GM23338 (cell line): ENCODE results near the gene ZNF679. TPM values are rescaled to one million over a fixed set of nuclear protein-coding genes. Genes with fewer than 3 reads are reported as not detected.

Experiments used
- ATAC-seq: fragments of 200-7000 bp; cut with Tn5 transposase; 3 replicates; pipeline ENCODE4 v1.9.1; 2020
- DNase-seq: peaks from one replicate; pipeline ENCODE4 v3.0.0-alpha.2; 2015; ENCODE audit warnings: low spot score
- H2AFZ ChIP-seq: fragments of 200-600 bp; sonication (generic); 2 replicates; pipeline ENCODE4 v1.8.0; 2016; ENCODE audit warnings: antibody characterized with exemption, mild to moderate bottlenecking, moderate library complexity
- H3F3A ChIP-seq: fragments of 200-600 bp; sonication (generic); replicated peaks from 2 replicates; pipeline ENCODE4 v1.8.0; 2017; ENCODE audit warnings: antibody characterized with exemption, mixed run types, low read depth
- H3K27ac ChIP-seq: fragments of 200-600 bp; sonication (generic); 2 replicates; pipeline ENCODE4 v1.6.1; 2016; ENCODE audit warnings: low read depth
- H3K27me3 ChIP-seq: fragments of 200-600 bp; sonication (generic); 2 replicates; pipeline ENCODE4 v1.8.0; 2016; ENCODE audit warnings: mild to moderate bottlenecking, mixed run types, moderate library complexity; ENCODE audit not compliant: insufficient read depth
- H3K36me3 ChIP-seq: fragments of 200-600 bp; sonication (generic); 2 replicates; pipeline ENCODE4 v1.8.0; 2016; ENCODE audit warnings: mild to moderate bottlenecking; ENCODE audit not compliant: insufficient read depth
- H3K4me1 ChIP-seq: fragments of 200-600 bp; sonication (generic); 2 replicates; pipeline ENCODE4 v1.8.0; 2016; ENCODE audit warnings: mild to moderate bottlenecking, moderate library complexity; ENCODE audit not compliant: insufficient read depth
- H3K4me2 ChIP-seq: fragments of 200-600 bp; sonication (generic); 2 replicates; pipeline ENCODE4 v1.7.1; 2017; ENCODE audit warnings: mixed run types
- H3K4me3 ChIP-seq: fragments of 200-600 bp; sonication (generic); 2 replicates; pipeline ENCODE4 v1.6.1; 2016; ENCODE audit warnings: mixed run types
- H3K79me2 ChIP-seq: fragments of 200-600 bp; sonication (generic); replicated peaks from 2 replicates; pipeline ENCODE4 v1.8.0; 2017; ENCODE audit warnings: mild to moderate bottlenecking; ENCODE audit not compliant: insufficient read depth
- H3K9me2 ChIP-seq: fragments of 200-600 bp; sonication (generic); 2 replicates; pipeline ENCODE4 v1.8.0; 2017; ENCODE audit not compliant: insufficient read depth
- H4K20me1 ChIP-seq: fragments of 200-600 bp; sonication (generic); replicated peaks from 2 replicates; pipeline ENCODE4 v1.8.0; 2017; ENCODE audit warnings: mild to moderate bottlenecking; ENCODE audit not compliant: insufficient read depth
- H3K27ac Mint-ChIP-seq: 2 replicates; pipeline ENCODE4 v1.8.0; 2020; ENCODE audit warnings: inconsistent platforms, mild to moderate bottlenecking, moderate library complexity, mixed read lengths
- H3K27me3 Mint-ChIP-seq: 3 replicates; pipeline ENCODE4 v1.8.0; 2022; ENCODE audit warnings: low read depth, mild to moderate bottlenecking, moderate library complexity, mixed read lengths, inconsistent platforms; ENCODE audit not compliant: insufficient read depth, poor library complexity
- H3K36me3 Mint-ChIP-seq: 3 replicates; pipeline ENCODE4 v1.8.0; 2021; ENCODE audit warnings: low read depth, mild to moderate bottlenecking, inconsistent platforms, moderate library complexity, mixed read lengths
- H3K4me1 Mint-ChIP-seq: 3 replicates; pipeline ENCODE4 v1.8.0; 2020; ENCODE audit warnings: mild to moderate bottlenecking, inconsistent platforms, mixed read lengths
- H3K4me3 Mint-ChIP-seq: 3 replicates; pipeline ENCODE4 v1.8.0; 2021; ENCODE audit warnings: moderate library complexity, mild to moderate bottlenecking, inconsistent platforms, mixed read lengths
- H3K9me3 Mint-ChIP-seq: 3 replicates; pipeline ENCODE4 v1.8.0; 2020; ENCODE audit warnings: moderate library complexity, mild to moderate bottlenecking, inconsistent platforms, mixed read lengths
- CREB1 ChIP-seq: fragments of 250-450 bp; sonication (Bioruptor Pico); IDR thresholded peaks from 2 replicates; pipeline ENCODE4 v1.5.0; 2020; ENCODE audit warnings: low read depth, mild to moderate bottlenecking, moderate library complexity
- CTCF ChIP-seq, 2 experiments: fragments of 200-600 bp in 1 of 2; sonication (generic) in 1 of 2; conservative IDR thresholded peaks; 2 replicates each; pipeline versions ENCODE4 v1.5.1 to v1.6.1; 2016 to 2017; ENCODE audit warnings: antibody characterized with exemption in 2 of 2, low read depth in 2 of 2, mild to moderate bottlenecking in 2 of 2, moderate library complexity in 1 of 2
- EZH2phosphoT487 ChIP-seq: fragments of 200-600 bp; sonication (generic); IDR thresholded peaks from one replicate; pipeline ENCODE4 v1.8.1; 2018; ENCODE audit warnings: antibody characterized with exemption; ENCODE audit not compliant: unreplicated experiment
- POLR2AphosphoS5 ChIP-seq: IDR thresholded peaks from 2 replicates; pipeline ENCODE4 v1.6.1; 2016; ENCODE audit warnings: antibody characterized with exemption, low read depth
- REST ChIP-seq: IDR thresholded peaks from one replicate; pipeline ENCODE4 v1.6.1; 2018; ENCODE audit warnings: antibody characterized with exemption; ENCODE audit not compliant: unreplicated experiment
- STAT1 ChIP-seq: IDR thresholded peaks from one replicate; pipeline ENCODE4 v1.6.1; 2016; ENCODE audit warnings: antibody characterized with exemption; ENCODE audit not compliant: unreplicated experiment
- ZNF114 ChIP-seq: fragments of 250-450 bp; sonication (Bioruptor Pico); IDR thresholded peaks from 2 replicates; pipeline ENCODE4 v1.5.0; 2020; ENCODE audit warnings: mild to moderate bottlenecking, moderate library complexity
- ZNF331 ChIP-seq: fragments of 250-450 bp; sonication (Bioruptor Pico); IDR thresholded peaks from 2 replicates; pipeline ENCODE4 v1.5.0; 2020; ENCODE audit warnings: low read depth, mild to moderate bottlenecking, moderate library complexity
- ZNF462 ChIP-seq: fragments of 250-450 bp; sonication (Bioruptor Pico); IDR thresholded peaks from 2 replicates; pipeline ENCODE4 v1.5.0; 2020; ENCODE audit warnings: mild to moderate bottlenecking, moderate library complexity
- polyA plus RNA-seq: library from polyadenylated mRNA; unstranded; fragments of >200 nt; fragmentation: Nextera tagmentation; extraction: Ambion mirVana; gene quantifications from 2 replicates; pipeline ENCODE4 v1.2.1, GENCODE V29; 2016
- total RNA-seq: library from RNA; depleted of rRNA; stranded (reverse); fragments of >200 nt; shearing (Covaris generic); gene quantifications from 2 replicates; pipeline ENCODE4 v1.2.3, GENCODE V29; 2014

Gene ZNF679
- total and polyA plus RNA-seq, 2 experiments from 2014 or later: not detected

- H3K27me3 ChIP-seq: no peaks in the 10 kb centered on the region
- H3K9me3 Mint-ChIP-seq: peaks cover 75% of the 10 kb centered on the region
Measured at GRCh38 chr7:64266341-64266919, 38.2 kb downstream of the ZNF679 start.

GRCh38 chr7:64277630-64278029 is 49.4 kb downstream of the ZNF679 start:
- ATAC-seq (no peak), DNase-seq (no peak)
- Histone ChIP-seq H3K4me1 (no peaks in the 10 kb centered on the region), H4K20me1 (no peaks in the 10 kb centered on the region), H3K27ac (no peak overlapping the region), H3K79me2 (no peaks in the 10 kb centered on the region), H3K9me2 (no peaks in the 10 kb centered on the region), H3K4me3 (no peak overlapping the region), H2AFZ (no peak overlapping the region), H3K36me3 (0 out of 2 replicates have a peak, but pooled peaks cover 14% of the 10 kb centered on the region), H3K4me2 (no peak overlapping the region), H3F3A (no peaks in the 10 kb centered on the region), H3K27me3 (no peaks in the 10 kb centered on the region)
- Mint-ChIP-seq H3K36me3 (peaks cover 8% of the 10 kb centered on the region; the same call in 1 of the 3 replicates), H3K4me3 (no peak overlapping the region), H3K27ac (no peak overlapping the region), H3K27me3 (no peaks in the 10 kb centered on the region), H3K4me1 (no peaks in the 10 kb centered on the region), H3K9me3 (peaks cover 78% of the 10 kb centered on the region)
- no peak for TF ChIP-seq EZH2phosphoT487
- no peak for TF ChIP-seq ZNF331 (CRISPR knock-in tag)
- no peak for TF ChIP-seq ZNF462 (CRISPR knock-in tag)
- no peak for TF ChIP-seq CREB1 (CRISPR knock-in tag)
- TF ChIP-seq CTCF (conservative IDR thresholded peaks at IDR 0.05; ENCODE audit: low read depth in 2 of 2): no peak
- no peak for TF ChIP-seq ZNF114 (CRISPR knock-in tag)
- no peak for TF ChIP-seq REST
- TF ChIP-seq POLR2AphosphoS5: no peak

More at GRCh38 chr7:64266341-64266919, 38.2 kb downstream of the ZNF679 start:
- no peaks in the 10 kb centered on the region for H3K4me1 ChIP-seq
- no peaks in the 10 kb centered on the region for H3K79me2 ChIP-seq
- no peak overlapping the region for H3K4me3 ChIP-seq
- H3K36me3 ChIP-seq: peaks cover 19% of the 10 kb centered on the region
- TF ChIP-seq STAT1: no peak
- no peaks in the 10 kb centered on the region for H4K20me1 ChIP-seq
- no peak overlapping the region for H3K4me3 Mint-ChIP-seq
- DNase-seq (no peak), ATAC-seq (no peak)
- no peaks in the 10 kb centered on the region for H3K4me1 Mint-ChIP-seq
- H3K9me2 ChIP-seq: no peaks in the 10 kb centered on the region
- H2AFZ ChIP-seq: no peak overlapping the region
- no peak overlapping the region for H3K27ac ChIP-seq
- peaks cover 16% of the 10 kb centered on the region for H3K36me3 Mint-ChIP-seq
- no peaks in the 10 kb centered on the region for H3F3A ChIP-seq
- no peak overlapping the region for H3K4me2 ChIP-seq
- no peak overlapping the region for H3K27ac Mint-ChIP-seq
- H3K27me3 Mint-ChIP-seq: no peaks in the 10 kb centered on the region
